Measurements from ENCODE around the gene DNMT1.

The DNMT1 gene

GRCh38 chr19:10122045-10122444 is 72.7 kb downstream of the DNMT1 start:
- no peak for TF ChIP-seq TAF1 (IDR thresholded peaks at IDR 0.05; ENCODE audit: borderline replicate concordance, insufficient read depth, low read length)

DNA sequence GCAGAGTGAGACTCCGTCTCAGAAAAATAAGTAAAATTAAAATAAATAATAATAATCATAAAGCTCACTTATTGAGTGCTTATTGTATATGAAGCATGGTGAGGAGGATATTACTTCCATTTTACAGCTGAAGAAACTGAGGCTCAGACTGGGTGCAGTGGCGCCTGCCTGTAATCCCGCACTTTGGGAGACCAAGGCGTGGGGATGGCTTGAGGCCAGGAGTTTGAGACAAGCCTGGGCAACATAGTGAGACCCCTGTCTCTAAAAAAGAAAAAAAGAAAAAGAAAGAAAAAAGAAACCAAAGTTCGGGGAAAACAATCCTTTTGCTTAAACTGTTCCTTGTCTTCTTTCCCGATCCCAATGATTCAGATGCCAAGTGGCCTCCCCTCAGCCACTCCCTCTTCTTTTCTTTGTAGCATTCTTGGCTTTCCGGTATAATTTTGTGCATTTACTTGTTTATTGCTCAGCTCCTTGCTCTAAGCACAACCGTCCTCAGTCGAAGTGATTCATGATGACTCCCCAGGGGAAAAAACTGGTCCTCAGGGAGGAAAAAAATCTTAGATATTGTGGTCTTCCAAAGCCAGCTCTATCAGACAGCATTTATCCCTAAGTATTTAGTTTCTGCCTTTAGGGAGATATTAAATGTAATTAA is 74.1 kb downstream of the DNMT1 start:
- TF ChIP-seq POLR2AphosphoS5 (IDR thresholded peaks at IDR 0.05; ENCODE audit: low read depth, low read length) = no peak
- TF ChIP-seq, protein P1, sequence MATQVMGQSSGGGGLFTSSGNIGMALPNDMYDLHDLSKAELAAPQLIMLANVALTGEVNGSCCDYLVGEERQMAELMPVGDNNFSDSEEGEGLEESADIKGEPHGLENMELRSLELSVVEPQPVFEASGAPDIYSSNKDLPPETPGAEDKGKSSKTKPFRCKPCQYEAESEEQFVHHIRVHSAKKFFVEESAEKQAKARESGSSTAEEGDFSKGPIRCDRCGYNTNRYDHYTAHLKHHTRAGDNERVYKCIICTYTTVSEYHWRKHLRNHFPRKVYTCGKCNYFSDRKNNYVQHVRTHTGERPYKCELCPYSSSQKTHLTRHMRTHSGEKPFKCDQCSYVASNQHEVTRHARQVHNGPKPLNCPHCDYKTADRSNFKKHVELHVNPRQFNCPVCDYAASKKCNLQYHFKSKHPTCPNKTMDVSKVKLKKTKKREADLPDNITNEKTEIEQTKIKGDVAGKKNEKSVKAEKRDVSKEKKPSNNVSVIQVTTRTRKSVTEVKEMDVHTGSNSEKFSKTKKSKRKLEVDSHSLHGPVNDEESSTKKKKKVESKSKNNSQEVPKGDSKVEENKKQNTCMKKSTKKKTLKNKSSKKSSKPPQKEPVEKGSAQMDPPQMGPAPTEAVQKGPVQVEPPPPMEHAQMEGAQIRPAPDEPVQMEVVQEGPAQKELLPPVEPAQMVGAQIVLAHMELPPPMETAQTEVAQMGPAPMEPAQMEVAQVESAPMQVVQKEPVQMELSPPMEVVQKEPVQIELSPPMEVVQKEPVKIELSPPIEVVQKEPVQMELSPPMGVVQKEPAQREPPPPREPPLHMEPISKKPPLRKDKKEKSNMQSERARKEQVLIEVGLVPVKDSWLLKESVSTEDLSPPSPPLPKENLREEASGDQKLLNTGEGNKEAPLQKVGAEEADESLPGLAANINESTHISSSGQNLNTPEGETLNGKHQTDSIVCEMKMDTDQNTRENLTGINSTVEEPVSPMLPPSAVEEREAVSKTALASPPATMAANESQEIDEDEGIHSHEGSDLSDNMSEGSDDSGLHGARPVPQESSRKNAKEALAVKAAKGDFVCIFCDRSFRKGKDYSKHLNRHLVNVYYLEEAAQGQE (IDR thresholded peaks at IDR 0.05; ENCODE audit: insufficient read depth in 1 of 2, low read depth in 2 of 2, low read length in 2 of 2) = no peak

GRCh38 chr19:10118960-10119359 is 75.8 kb downstream of the DNMT1 start:
- TF ChIP-seq TAF1 (IDR thresholded peaks at IDR 0.05; ENCODE audit: borderline replicate concordance, insufficient read depth, low read length) (no peak), POLR2AphosphoS5 (IDR thresholded peaks at IDR 0.05; ENCODE audit: low read depth, low read length) (no peak), SIN3A (IDR thresholded peaks at IDR 0.05; ENCODE audit: borderline replicate concordance, insufficient read depth, low read length) (no peak), FOXP2 (optimal IDR thresholded peaks at IDR 0.05; ENCODE audit: borderline replicate concordance, extremely low read depth, extremely low read length, insufficient read depth) (no peak)
- TF ChIP-seq, protein P1 (IDR thresholded peaks at IDR 0.05; ENCODE audit: insufficient read depth in 1 of 2, low read depth in 2 of 2, low read length in 2 of 2) = no peak

DNA sequence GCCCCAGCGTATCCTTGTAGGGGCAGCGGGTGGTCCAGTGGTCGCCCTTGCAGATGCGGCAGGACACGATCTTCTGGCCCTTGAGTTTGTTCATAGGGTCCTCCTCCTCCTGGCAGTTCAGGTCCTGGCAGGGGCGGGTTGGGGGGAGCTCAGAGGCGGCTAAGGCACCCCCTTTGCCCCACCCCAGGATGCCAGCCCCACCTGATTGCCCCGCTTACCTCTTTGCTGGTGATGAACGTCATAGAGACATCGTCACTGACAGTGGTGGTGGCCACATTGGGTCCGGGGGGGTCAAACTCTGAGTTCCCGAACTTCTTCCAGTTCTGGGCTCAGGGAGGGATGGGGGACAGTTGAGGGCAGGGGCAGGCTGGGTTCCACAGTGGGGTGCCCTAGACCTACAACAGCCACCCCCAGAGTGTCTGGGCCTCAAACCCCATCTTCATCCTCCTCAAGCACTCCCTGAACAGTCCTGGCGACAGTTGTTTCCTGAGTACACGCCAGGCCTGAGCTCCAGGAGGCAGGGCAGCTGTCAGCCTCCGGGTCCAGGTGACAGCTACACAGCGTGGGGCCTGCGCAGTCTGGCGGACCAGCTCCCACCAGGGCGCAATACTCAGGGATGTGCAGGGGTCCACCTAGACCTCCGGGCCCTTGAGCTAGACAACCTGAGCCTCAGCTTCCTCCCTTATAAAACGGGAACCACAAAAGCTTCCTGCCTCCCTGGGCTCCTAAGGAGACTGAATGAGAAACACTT is 77.7 kb downstream of the DNMT1 start:
- TF ChIP-seq POLR2AphosphoS5 (IDR thresholded peaks at IDR 0.05; ENCODE audit: low read depth, low read length) = no peak
- TF ChIP-seq, protein P1 (IDR thresholded peaks at IDR 0.05; ENCODE audit: insufficient read depth in 1 of 2, low read depth in 2 of 2, low read length in 2 of 2) = no peak
- TF ChIP-seq FOXP2 (optimal IDR thresholded peaks at IDR 0.05; ENCODE audit: borderline replicate concordance, extremely low read depth, extremely low read length, insufficient read depth) = no peak
- no peak for TF ChIP-seq TAF1 (IDR thresholded peaks at IDR 0.05; ENCODE audit: borderline replicate concordance, insufficient read depth, low read length)
- TF ChIP-seq SIN3A (IDR thresholded peaks at IDR 0.05; ENCODE audit: borderline replicate concordance, insufficient read depth, low read length) = no peak

- TF ChIP-seq POLR2AphosphoS5 (IDR thresholded peaks at IDR 0.05; ENCODE audit: low read depth, low read length) (no peak), FOXP2 (optimal IDR thresholded peaks at IDR 0.05; ENCODE audit: borderline replicate concordance, extremely low read depth, extremely low read length, insufficient read depth) (no peak)
These were observed 78.5 kb downstream of the DNMT1 start for GRCh38 chr19:10116085-10116865.

Data from PFSK-1 (cell line).